ENCODE data around the gene CRYBB3. TPM values are rescaled to one million over a fixed set of nuclear protein-coding genes. Genes with fewer than 3 reads are reported as not detected.
A peak's percentile ranks its signal among the peaks of the same experiment; 100 is the strongest.

CRYBB3 gene
- total RNA-seq, 1 experiment from 2014 or later: 0.39 TPM

- no peak overlapping the region for H2BK20ac ChIP-seq (ENCODE audit: low read depth, low read length, poor library complexity, severe bottlenecking)
- no peak overlapping the region for H2AK5ac ChIP-seq (ENCODE audit: insufficient read length, low read length)
- H3K56ac ChIP-seq (ENCODE audit: insufficient read length, low read depth, low read length): no peak overlapping the region
- no peaks in the 10 kb centered on the region for H3K79me1 ChIP-seq (ENCODE audit: insufficient read depth, low read depth, low read length, poor library complexity, severe bottlenecking)
- H3K14ac ChIP-seq (ENCODE audit: insufficient read depth, low read length): no peak overlapping the region
- Mint-ChIP-seq H3K4me1 (peaks cover 2% of the 10 kb centered on the region in 2 experiments), H3K9me3 (no peaks in the 10 kb centered on the region), H3K4me3 (no peak overlapping the region), H3K27ac (no peak overlapping the region), H3K36me3 (ENCODE audit: insufficient read depth in 1 of 3, low read depth in 3 of 3) (no peaks in the 10 kb centered on the region; a peak in 1 of 7 replicates), H3K27me3 (ENCODE audit: low read depth) (no peaks in the 10 kb centered on the region)
- no peak overlapping the region for H4K8ac ChIP-seq (replicated peaks; ENCODE audit: insufficient read length, low read depth, low read length)
- no peak overlapping the region for H3K9ac ChIP-seq (ENCODE audit: extremely low read depth, insufficient read length, low read length)
- no peak overlapping the region for H4K5ac ChIP-seq (ENCODE audit: insufficient read length, low read depth, low read length)
- no peaks in the 10 kb centered on the region for H3K4me1 ChIP-seq (ENCODE audit: insufficient read depth, low read length)
- H3K9me3 ChIP-seq (ENCODE audit: control insufficient read depth, low read depth, low read length): no peaks in the 10 kb centered on the region
- no peak overlapping the region for H3K23ac ChIP-seq (ENCODE audit: insufficient read length, low read depth, low read length)
- no peaks in the 10 kb centered on the region for H3K27me3 ChIP-seq (ENCODE audit: insufficient read depth, low read length)
- no peak overlapping the region for H3K4ac ChIP-seq (ENCODE audit: low read depth, low read length)
- no peak overlapping the region for H3T11ph ChIP-seq (ENCODE audit: low read length)
- no peak for TF ChIP-seq CTCF (conservative IDR thresholded peaks at IDR 0.05)
- no peaks in the 10 kb centered on the region for H3K23me2 ChIP-seq (ENCODE audit: insufficient read length, low read depth, low read length, poor library complexity, severe bottlenecking)
- H4K20me1 ChIP-seq (ENCODE audit: control insufficient read depth, insufficient read depth, insufficient read length): no peaks in the 10 kb centered on the region
- H2BK15ac ChIP-seq (ENCODE audit: low read depth, low read length): no peak overlapping the region
- no CpG with 5 or more reads among the region's 9 CpGs for WGBS (ENCODE audit: extremely low coverage, insufficient read length, low lambda C conversion rate)
- H2BK5ac ChIP-seq (ENCODE audit: insufficient read length, low read length): peak overlapping the region; percentile 67
- H4K91ac ChIP-seq (ENCODE audit: insufficient read length, low read depth, low read length): no peak overlapping the region
- no peak overlapping the region for H3K4me2 ChIP-seq (ENCODE audit: insufficient read depth, insufficient read length, low read length)
- DNase-seq: no peak
- no peak overlapping the region for H3K18ac ChIP-seq (ENCODE audit: insufficient read length, low read depth, low read length)
- no peak overlapping the region for H2AFZ ChIP-seq (ENCODE audit: low read length)
- no peak overlapping the region for H2BK12ac ChIP-seq (ENCODE audit: insufficient read length, low read depth, low read length)
- H3K27ac ChIP-seq (ENCODE audit: insufficient read length, low read depth, low read length): no peak overlapping the region
- no peak overlapping the region for H2BK120ac ChIP-seq (ENCODE audit: low read depth, low read length, poor library complexity, severe bottlenecking)
- H3K79me2 ChIP-seq (ENCODE audit: insufficient read depth, low read length): no peaks in the 10 kb centered on the region
Measured at GRCh38 chr22:25166266-25167040, 33.2 kb upstream of the CRYBB3 start.

Measured in H9 (cell line).